ENCODE measurements around the gene EZR.

The EZR gene

DNA sequence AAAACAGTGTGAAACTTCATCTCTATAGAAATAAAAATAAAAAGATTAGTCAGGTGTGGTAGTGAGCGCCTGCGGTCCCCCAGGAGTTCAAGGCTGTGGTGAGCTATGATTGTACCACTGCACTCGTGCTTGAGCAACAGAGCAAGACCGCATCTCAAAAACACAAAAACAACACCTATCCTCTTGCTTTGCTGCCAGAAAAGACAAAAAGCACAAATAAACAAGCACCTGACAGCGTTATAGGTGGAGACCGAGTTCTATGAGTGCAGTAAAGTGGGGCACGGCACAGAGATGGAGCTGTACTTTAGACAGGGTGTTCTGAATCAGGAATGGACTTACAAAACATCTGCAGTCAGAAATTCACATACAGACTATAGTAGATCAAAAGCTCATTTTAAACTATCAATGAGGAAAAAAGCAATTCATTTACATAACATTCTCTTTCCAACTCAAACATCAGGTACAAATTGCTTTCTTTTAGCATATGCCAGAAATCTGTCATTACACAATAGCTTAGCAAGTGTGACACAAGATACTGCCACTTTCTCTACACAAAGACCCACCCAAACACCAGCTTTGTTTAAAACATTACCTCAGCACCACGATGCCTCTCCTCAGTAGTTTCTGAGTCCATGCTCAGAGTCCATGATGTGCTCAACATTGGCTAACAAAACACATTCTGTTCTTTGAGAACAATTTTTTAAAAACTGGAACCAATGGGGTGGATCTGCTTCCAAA is 10.1 kb downstream of the EZR start:
- Histone ChIP-seq H3K27ac (ENCODE audit: insufficient read depth, low read length, poor library complexity, severe bottlenecking) (peak overlapping the region; percentile 1), H3K4me1 (ENCODE audit: control insufficient read depth, insufficient read depth, low read length, poor library complexity, severe bottlenecking) (peaks cover 68% of the 10 kb centered on the region), H3K36me3 (ENCODE audit: control insufficient read depth, insufficient read depth, low read length) (peaks cover 14% of the 10 kb centered on the region), H3K9me3 (ENCODE audit: control insufficient read depth, low read length) (no peaks in the 10 kb centered on the region), H3K4me3 (ENCODE audit: insufficient read depth, low read depth, low read length, poor library complexity, severe bottlenecking) (no peak overlapping the region), H3K27me3 (replicated peaks; ENCODE audit: control insufficient read depth, insufficient read depth, low read length, poor library complexity, severe bottlenecking) (no peaks in the 10 kb centered on the region)
- DNase-seq = peak in 2 of 3 donors; percentile 38 to 41

DNA sequence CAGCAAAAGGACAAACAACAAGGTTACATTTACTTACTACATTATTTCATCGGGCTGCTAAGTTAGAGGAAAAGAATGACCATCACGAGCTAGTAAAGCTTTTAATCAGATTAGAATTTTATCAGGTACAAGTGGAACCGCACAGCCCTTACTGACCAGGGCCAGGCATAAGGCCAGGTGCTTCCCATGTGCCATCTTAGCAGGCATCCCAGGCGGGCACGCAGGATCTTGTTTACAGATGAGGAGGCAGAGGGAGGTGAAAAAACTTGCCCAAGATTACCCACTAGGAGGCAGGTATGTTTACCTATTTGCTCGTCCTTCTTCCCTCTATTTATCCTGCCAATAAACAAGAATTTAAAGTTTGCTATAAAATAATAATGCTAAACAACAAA is 10.7 kb downstream of the EZR start:
- Histone ChIP-seq H3K4me3 (ENCODE audit: insufficient read depth, low read depth, low read length, poor library complexity, severe bottlenecking) (no peak overlapping the region), H3K27me3 (replicated peaks; ENCODE audit: control insufficient read depth, insufficient read depth, low read length, poor library complexity, severe bottlenecking) (no peaks in the 10 kb centered on the region), H3K9me3 (ENCODE audit: control insufficient read depth, low read length) (no peaks in the 10 kb centered on the region), H3K36me3 (ENCODE audit: control insufficient read depth, insufficient read depth, low read length) (peaks cover 14% of the 10 kb centered on the region), H3K4me1 (ENCODE audit: control insufficient read depth, insufficient read depth, low read length, poor library complexity, severe bottlenecking) (peaks cover 68% of the 10 kb centered on the region), H3K27ac (ENCODE audit: insufficient read depth, low read length, poor library complexity, severe bottlenecking) (no peak overlapping the region)
- no peak for DNase-seq

DNA sequence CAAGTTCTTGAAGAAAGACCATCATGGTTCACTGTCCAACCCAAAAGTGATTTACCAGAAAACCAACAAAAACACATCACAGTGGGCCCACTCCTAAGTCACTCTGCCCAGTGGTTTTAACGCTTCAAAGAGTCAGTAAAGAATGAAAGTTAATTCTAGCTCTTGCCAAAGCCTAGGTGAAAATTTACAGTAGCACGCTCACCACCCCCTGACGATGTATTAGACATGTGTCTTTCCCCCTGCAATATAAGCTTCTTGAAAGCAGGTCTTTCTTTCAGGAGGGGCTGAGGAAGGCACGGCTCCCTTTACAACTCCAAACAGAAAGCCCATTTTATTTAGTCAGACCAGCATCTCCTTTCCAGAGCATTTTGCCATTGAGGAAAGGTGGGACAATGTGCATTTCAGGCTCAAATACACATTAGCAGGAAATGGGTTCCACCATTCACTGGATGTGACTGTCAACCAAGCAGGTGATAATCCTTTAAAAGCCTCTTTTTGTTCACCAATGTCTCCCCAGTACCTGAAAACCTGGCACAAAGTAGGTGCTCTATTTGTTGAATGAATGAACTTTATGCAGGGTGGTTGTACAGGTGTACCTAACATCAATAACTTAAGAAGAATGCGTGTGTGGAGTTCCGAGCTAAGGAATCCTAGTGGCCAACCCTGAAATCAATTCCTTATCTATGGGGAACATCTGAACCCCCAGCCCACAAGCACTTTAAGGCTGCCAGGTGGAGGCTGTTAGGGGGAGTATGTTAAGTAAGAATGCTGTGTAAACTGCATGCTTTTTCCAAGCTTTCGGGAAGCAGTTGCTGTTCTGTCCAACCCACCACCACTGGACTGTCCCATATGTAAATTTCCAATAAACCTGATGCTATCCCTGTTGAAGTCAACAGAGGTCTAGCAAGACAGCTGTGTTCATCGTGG is 11.4 kb downstream of the EZR start:
- Histone ChIP-seq H3K27me3 (replicated peaks; ENCODE audit: control insufficient read depth, insufficient read depth, low read length, poor library complexity, severe bottlenecking) (no peaks in the 10 kb centered on the region), H3K27ac (ENCODE audit: insufficient read depth, low read length, poor library complexity, severe bottlenecking) (no peak overlapping the region), H3K36me3 (ENCODE audit: control insufficient read depth, insufficient read depth, low read length) (peaks cover 14% of the 10 kb centered on the region), H3K4me1 (ENCODE audit: control insufficient read depth, insufficient read depth, low read length, poor library complexity, severe bottlenecking) (peaks cover 66% of the 10 kb centered on the region), H3K9me3 (ENCODE audit: control insufficient read depth, low read length) (no peaks in the 10 kb centered on the region), H3K4me3 (ENCODE audit: insufficient read depth, low read depth, low read length, poor library complexity, severe bottlenecking) (no peak overlapping the region)
- DNase-seq = no peak

DNA sequence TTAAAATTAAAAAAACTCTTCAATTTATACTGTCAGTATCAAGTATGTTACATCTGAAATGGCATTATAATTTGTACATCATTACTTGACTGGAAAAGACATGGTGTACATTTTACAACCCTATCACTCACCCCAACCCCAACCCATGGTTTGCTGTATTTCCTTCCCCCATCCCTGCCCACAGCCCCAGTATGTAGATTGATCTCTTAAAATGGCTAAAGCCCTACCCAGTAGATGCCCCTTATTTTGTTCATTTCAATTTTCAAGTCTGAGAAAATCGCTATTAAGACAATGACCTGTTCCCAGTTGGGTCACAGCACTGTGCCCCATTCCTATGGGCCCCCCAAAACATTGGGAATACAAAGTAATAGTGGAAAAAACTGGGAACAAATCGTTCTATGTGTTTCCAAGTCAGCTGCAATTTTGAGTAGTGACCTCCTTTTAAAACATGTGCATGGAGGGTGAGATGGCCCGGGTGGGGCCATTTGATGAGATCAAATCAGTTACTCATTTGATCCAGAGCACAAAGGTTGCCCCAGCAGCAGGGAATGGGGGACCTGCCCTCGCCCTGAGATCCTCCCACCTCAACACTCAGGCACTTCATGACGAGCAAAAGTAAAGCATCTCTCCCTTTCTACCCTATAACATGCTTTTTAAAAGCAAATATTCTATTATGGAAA is 13.3 kb downstream of the EZR start:
- DNase-seq = no peak
- no peaks in the 10 kb centered on the region for H3K27me3 ChIP-seq (replicated peaks; ENCODE audit: control insufficient read depth, insufficient read depth, low read length, poor library complexity, severe bottlenecking)
- H3K36me3 ChIP-seq (ENCODE audit: control insufficient read depth, insufficient read depth, low read length) = peaks cover 17% of the 10 kb centered on the region
- H3K27ac ChIP-seq (ENCODE audit: insufficient read depth, low read length, poor library complexity, severe bottlenecking) = no peak overlapping the region
- peaks cover 64% of the 10 kb centered on the region for H3K4me1 ChIP-seq (ENCODE audit: control insufficient read depth, insufficient read depth, low read length, poor library complexity, severe bottlenecking)
- no peaks in the 10 kb centered on the region for H3K9me3 ChIP-seq (ENCODE audit: control insufficient read depth, low read length)
- no peak overlapping the region for H3K4me3 ChIP-seq (ENCODE audit: insufficient read depth, low read depth, low read length, poor library complexity, severe bottlenecking)

DNA sequence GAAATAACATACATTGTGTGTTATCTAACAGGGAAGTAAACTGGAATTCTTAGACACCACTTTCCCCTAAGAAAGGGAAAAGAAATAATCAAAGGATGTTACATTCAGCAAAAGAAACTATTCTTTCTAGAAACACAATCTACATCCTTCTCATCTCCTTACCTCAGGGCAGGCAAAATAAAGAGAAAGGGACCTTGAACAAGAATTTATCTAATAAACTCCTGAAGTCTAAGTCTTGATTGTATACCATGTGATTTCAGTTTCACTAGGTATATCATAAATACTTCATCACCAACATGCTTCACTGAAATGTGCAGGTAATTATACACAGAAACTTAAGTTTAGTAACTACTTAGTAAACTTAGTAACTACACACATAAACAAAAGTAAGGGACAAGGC is 15.0 kb downstream of the EZR start:
- Histone ChIP-seq H3K9me3 (ENCODE audit: control insufficient read depth, low read length) (no peaks in the 10 kb centered on the region), H3K4me1 (ENCODE audit: control insufficient read depth, insufficient read depth, low read length, poor library complexity, severe bottlenecking) (peaks cover 66% of the 10 kb centered on the region), H3K27ac (ENCODE audit: insufficient read depth, low read length, poor library complexity, severe bottlenecking) (peak overlapping the region; percentile 60), H3K36me3 (ENCODE audit: control insufficient read depth, insufficient read depth, low read length) (peaks cover 17% of the 10 kb centered on the region), H3K4me3 (ENCODE audit: insufficient read depth, low read depth, low read length, poor library complexity, severe bottlenecking) (peak overlapping the region; percentile 29), H3K27me3 (replicated peaks; ENCODE audit: control insufficient read depth, insufficient read depth, low read length, poor library complexity, severe bottlenecking) (no peaks in the 10 kb centered on the region)
- DNase-seq = no peak

DNA sequence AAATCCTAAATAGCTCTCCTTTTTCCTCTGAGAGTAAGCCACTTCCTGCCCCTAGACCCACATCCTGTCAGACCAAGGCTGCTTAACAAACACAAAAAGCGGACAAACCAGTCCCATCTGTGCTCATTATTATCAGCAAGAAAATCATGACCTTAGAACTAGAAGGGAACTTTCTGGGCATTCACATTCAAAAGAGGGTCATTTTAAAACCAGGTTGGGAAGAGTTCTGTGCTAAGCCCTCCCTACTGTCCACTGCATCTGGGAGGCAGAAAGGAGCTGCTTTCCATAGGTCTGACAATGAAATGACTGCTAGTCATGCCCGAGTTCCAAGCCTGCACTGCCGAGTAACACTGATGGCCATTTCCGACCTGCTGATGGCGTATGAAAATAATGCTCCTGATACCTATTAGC is 15.4 kb downstream of the EZR start:
- Histone ChIP-seq H3K36me3 (ENCODE audit: control insufficient read depth, insufficient read depth, low read length) (peaks cover 17% of the 10 kb centered on the region), H3K27ac (ENCODE audit: insufficient read depth, low read length, poor library complexity, severe bottlenecking) (peak overlapping the region; percentile 60), H3K4me3 (ENCODE audit: insufficient read depth, low read depth, low read length, poor library complexity, severe bottlenecking) (peak overlapping the region; percentile 29), H3K4me1 (ENCODE audit: control insufficient read depth, insufficient read depth, low read length, poor library complexity, severe bottlenecking) (peaks cover 71% of the 10 kb centered on the region), H3K9me3 (ENCODE audit: control insufficient read depth, low read length) (no peaks in the 10 kb centered on the region), H3K27me3 (replicated peaks; ENCODE audit: control insufficient read depth, insufficient read depth, low read length, poor library complexity, severe bottlenecking) (no peaks in the 10 kb centered on the region)
- peak in 2 of 3 donors; percentile 30 to 55 for DNase-seq

DNA sequence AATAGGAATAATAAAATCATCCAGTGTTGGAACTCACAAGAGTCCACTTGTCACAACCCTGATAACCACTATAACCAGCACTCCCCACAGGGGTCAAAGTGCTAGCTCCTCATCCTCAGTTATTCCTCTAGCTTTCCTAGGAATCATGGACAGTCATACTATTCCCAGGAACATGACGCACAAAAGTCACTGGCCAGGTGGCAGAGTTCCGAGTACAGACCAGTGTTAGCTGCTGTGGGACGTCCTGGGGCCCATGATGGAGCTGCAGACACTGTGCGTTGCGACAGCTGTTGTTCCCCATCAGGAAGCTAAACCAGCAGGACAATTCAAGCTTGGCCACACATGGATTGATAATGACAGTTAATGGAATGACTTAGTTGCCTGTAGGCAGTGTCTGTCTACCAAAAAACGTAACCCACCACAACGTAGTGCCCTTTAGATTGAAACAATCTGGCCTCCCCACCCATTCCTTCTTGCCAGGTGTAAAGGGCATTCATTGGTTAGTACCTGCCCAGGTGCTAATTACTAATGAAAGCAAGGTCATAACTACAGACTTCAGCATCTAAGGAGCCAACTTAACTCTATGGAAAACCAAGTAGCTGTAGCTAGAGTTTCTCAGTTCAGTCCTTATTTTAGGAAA is 17.4 kb downstream of the EZR start:
- Histone ChIP-seq H3K4me1 (ENCODE audit: control insufficient read depth, insufficient read depth, low read length, poor library complexity, severe bottlenecking) (peaks cover 70% of the 10 kb centered on the region), H3K27ac (ENCODE audit: insufficient read depth, low read length, poor library complexity, severe bottlenecking) (no peak overlapping the region), H3K4me3 (ENCODE audit: insufficient read depth, low read depth, low read length, poor library complexity, severe bottlenecking) (no peak overlapping the region), H3K27me3 (replicated peaks; ENCODE audit: control insufficient read depth, insufficient read depth, low read length, poor library complexity, severe bottlenecking) (no peaks in the 10 kb centered on the region), H3K36me3 (ENCODE audit: control insufficient read depth, insufficient read depth, low read length) (peaks cover 6% of the 10 kb centered on the region), H3K9me3 (ENCODE audit: control insufficient read depth, low read length) (no peaks in the 10 kb centered on the region)
- no peak for DNase-seq

DNA sequence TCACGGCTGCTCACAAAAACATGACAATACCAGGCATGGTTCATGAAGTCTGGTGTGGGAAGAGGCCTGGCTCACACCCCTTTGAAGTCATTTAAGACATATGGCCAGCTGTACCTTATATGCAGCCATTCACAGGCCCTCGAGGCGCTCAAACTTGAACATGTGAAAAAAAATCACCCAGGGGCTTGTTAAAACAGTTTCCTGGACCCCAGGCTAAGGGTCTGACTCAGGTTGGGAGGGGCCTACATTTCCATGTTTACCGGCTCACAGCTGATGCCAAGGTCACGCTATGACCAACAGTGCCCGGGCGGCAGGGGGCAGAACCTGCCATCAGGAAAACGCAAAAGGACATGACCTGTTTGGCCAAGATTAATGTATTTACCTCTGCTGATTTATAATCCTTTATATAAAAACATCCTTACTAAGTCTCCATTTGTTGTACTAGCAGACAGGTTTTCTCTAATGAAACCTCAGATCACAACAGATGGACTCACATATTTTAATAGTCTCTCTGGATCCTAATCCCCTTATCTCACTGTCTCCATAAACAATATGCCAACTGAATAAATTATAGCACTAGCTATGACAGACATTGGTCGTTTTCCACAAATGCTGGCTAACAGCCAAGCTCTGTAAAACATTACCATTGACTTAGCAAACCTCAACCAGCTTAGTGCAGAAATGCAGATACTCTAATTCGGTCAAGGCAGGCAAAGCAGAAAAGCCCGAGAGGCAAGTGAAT is 19.9 kb downstream of the EZR start:
- H3K36me3 ChIP-seq (ENCODE audit: control insufficient read depth, insufficient read depth, low read length) = peaks cover 6% of the 10 kb centered on the region
- H3K27ac ChIP-seq (ENCODE audit: insufficient read depth, low read length, poor library complexity, severe bottlenecking) = no peak overlapping the region
- H3K27me3 ChIP-seq (replicated peaks; ENCODE audit: control insufficient read depth, insufficient read depth, low read length, poor library complexity, severe bottlenecking) = no peaks in the 10 kb centered on the region
- DNase-seq = no peak
- H3K4me3 ChIP-seq (ENCODE audit: insufficient read depth, low read depth, low read length, poor library complexity, severe bottlenecking) = no peak overlapping the region
- no peaks in the 10 kb centered on the region for H3K9me3 ChIP-seq (ENCODE audit: control insufficient read depth, low read length)
- H3K4me1 ChIP-seq (ENCODE audit: control insufficient read depth, insufficient read depth, low read length, poor library complexity, severe bottlenecking) = peaks cover 65% of the 10 kb centered on the region

DNA sequence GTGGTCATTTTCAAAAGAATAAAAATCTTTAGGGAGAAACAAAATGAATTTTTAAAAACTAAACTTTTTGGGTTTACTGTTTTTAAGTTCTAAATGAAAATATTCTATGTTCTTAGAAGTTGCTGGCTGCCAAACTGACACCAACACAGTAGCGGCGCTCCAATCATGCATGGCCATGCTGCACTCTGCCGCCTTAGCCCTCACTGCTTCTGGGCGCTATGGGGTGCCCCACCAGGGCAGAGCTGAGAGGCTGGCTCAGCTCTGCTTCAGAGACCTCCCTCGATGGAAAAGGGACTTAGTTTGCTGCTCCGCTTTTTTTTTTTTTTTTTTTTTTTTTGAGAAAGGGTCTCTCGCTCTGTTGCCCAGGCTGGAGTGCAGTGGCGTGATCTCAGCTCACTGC is 20.9 kb downstream of the EZR start:
- H3K9me3 ChIP-seq (ENCODE audit: control insufficient read depth, low read length) = no peaks in the 10 kb centered on the region
- DNase-seq = no peak
- no peak overlapping the region for H3K27ac ChIP-seq (ENCODE audit: insufficient read depth, low read length, poor library complexity, severe bottlenecking)
- H3K4me1 ChIP-seq (ENCODE audit: control insufficient read depth, insufficient read depth, low read length, poor library complexity, severe bottlenecking) = peaks cover 63% of the 10 kb centered on the region
- H3K4me3 ChIP-seq (ENCODE audit: insufficient read depth, low read depth, low read length, poor library complexity, severe bottlenecking) = no peak overlapping the region
- H3K36me3 ChIP-seq (ENCODE audit: control insufficient read depth, insufficient read depth, low read length) = peaks cover 6% of the 10 kb centered on the region
- H3K27me3 ChIP-seq (replicated peaks; ENCODE audit: control insufficient read depth, insufficient read depth, low read length, poor library complexity, severe bottlenecking) = no peaks in the 10 kb centered on the region
